IMR-90 (cell line): ENCODE measurements around the gene VDAC1. TPM values are rescaled to one million over a fixed set of nuclear protein-coding genes. Genes with fewer than 3 reads are reported as not detected.

Source experiments
- ATAC-seq: fragments of 200-7000 bp; cut with Tn5 transposase; 2 replicates; pipeline ENCODE4 v1.9.1; 2020; ENCODE audit warnings: low read depth, mild to moderate bottlenecking, moderate library complexity
- BruUV-seq: library from RNA; stranded (reverse); fragments of 400-500 nt; replicated peaks from 2 replicates; lab custom pipeline; 2021; lab: Mats Ljungman, UMichigan
- CTCF ChIA-PET: fragments of 300-600 bp; formaldehyde crosslinking; extraction: SDS; loops from one replicate; lab custom pipeline; 2021; ENCODE audit warnings: antibody characterized with exemption; lab: Yijun Ruan, JAX
- POLR2A ChIA-PET: fragments of 300-600 bp; sonication (Branson Sonifier 250); formaldehyde crosslinking; loops from one replicate; lab custom pipeline; 2022; ENCODE audit warnings: antibody characterized with exemption; ENCODE audit not compliant: unreplicated experiment; lab: Charles Lee
- DNase-seq: peaks from one replicate; pipeline ENCODE4 v3.0.0; 2013
- H2AFZ ChIP-seq: replicated peaks from 2 replicates; pipeline ENCODE3; 2013; ENCODE audit warnings: low read length, mild to moderate bottlenecking; ENCODE audit not compliant: poor library complexity
- H2AK5ac ChIP-seq: 2 replicates; pipeline ENCODE4 v1.6.1; 2013; ENCODE audit warnings: low read depth, low read length, inconsistent platforms
- H2AK9ac ChIP-seq: replicated peaks from 2 replicates; pipeline ENCODE3; 2013; ENCODE audit warnings: mild to moderate bottlenecking, low read depth, low read length, moderate library complexity; ENCODE audit not compliant: poor library complexity
- H2BK120ac ChIP-seq: 2 replicates; pipeline ENCODE4 v1.6.1; 2013; ENCODE audit warnings: low read depth, low read length, inconsistent platforms
- H2BK15ac ChIP-seq: 3 replicates; pipeline ENCODE4 v1.6.1; 2013; ENCODE audit warnings: low read depth, low read length, inconsistent platforms
- H2BK20ac ChIP-seq: 2 replicates; pipeline ENCODE4 v1.6.1; 2013; ENCODE audit warnings: low read depth, mild to moderate bottlenecking, inconsistent platforms, low read length, moderate library complexity
- H2BK5ac ChIP-seq: 2 replicates; pipeline ENCODE4 v1.6.1; 2013; ENCODE audit warnings: mild to moderate bottlenecking, low read depth, low read length, inconsistent platforms; ENCODE audit not compliant: poor library complexity, severe bottlenecking
- H3K14ac ChIP-seq: replicated peaks from 2 replicates; pipeline ENCODE4 v1.6.1; 2013; ENCODE audit warnings: low read depth, low read length, inconsistent platforms
- H3K18ac ChIP-seq: 2 replicates; pipeline ENCODE4 v1.6.1; 2013; ENCODE audit warnings: low read depth, low read length, control low read depth
- H3K23ac ChIP-seq: 2 replicates; pipeline ENCODE4 v1.6.1; 2013; ENCODE audit warnings: low read depth, low read length, inconsistent platforms
- H3K27ac ChIP-seq: 2 replicates; pipeline ENCODE4 v1.5.1; 2013; ENCODE audit warnings: mild to moderate bottlenecking, control low read depth, low read length; ENCODE audit not compliant: insufficient read depth
- H3K27me3 ChIP-seq: 2 replicates; pipeline ENCODE4 v1.6.1; 2013; ENCODE audit warnings: low read length; ENCODE audit not compliant: control insufficient read depth, insufficient read depth
- H3K36me3 ChIP-seq: 2 replicates; pipeline ENCODE4 v1.6.1; 2013; ENCODE audit warnings: low read length, mixed read lengths; ENCODE audit not compliant: control insufficient read depth, insufficient read depth
- H3K4ac ChIP-seq: 2 replicates; pipeline ENCODE4 v1.6.1; 2013; ENCODE audit warnings: low read depth, low read length, inconsistent platforms
- H3K4me1 ChIP-seq: 2 replicates; pipeline ENCODE4 v1.6.1; 2013; ENCODE audit warnings: low read length, mixed read lengths; ENCODE audit not compliant: control insufficient read depth, insufficient read depth
- H3K4me2 ChIP-seq: 2 replicates; pipeline ENCODE4 v1.6.1; 2013; ENCODE audit warnings: low read depth, mild to moderate bottlenecking, control low read depth, low read length, moderate library complexity
- H3K4me3 ChIP-seq: 2 replicates; pipeline ENCODE4 v1.5.1; 2013; ENCODE audit warnings: low read depth, mild to moderate bottlenecking, control low read depth, low read length, moderate library complexity; ENCODE audit not compliant: insufficient read depth
- H3K56ac ChIP-seq: 2 replicates; pipeline ENCODE4 v1.6.1; 2013; ENCODE audit warnings: low read length, inconsistent platforms; ENCODE audit not compliant: insufficient read depth; ENCODE audit errors: extremely low read depth
- H3K79me1 ChIP-seq, 2 experiments: 2 replicates each; pipeline ENCODE4 v1.6.1; 2013; ENCODE audit warnings: low read length in 2 of 2, inconsistent platforms in 1 of 2, low read depth in 1 of 2
- H3K9ac ChIP-seq: 2 replicates; pipeline ENCODE4 v1.6.1; 2013; ENCODE audit warnings: low read depth, low read length, control low read depth
- H3K9me1 ChIP-seq: 2 replicates; pipeline ENCODE4 v1.6.1; 2013; ENCODE audit warnings: low read length, inconsistent platforms; ENCODE audit not compliant: insufficient read depth
- H3K9me3 ChIP-seq: 2 replicates; pipeline ENCODE4 v1.6.1; 2013; ENCODE audit warnings: low read length; ENCODE audit not compliant: control insufficient read depth, insufficient read depth
- H4K20me1 ChIP-seq: 2 replicates; pipeline ENCODE4 v1.6.1; 2013; ENCODE audit warnings: low read length, inconsistent platforms; ENCODE audit not compliant: insufficient read depth
- H4K5ac ChIP-seq: 2 replicates; pipeline ENCODE4 v1.6.1; 2013; ENCODE audit warnings: mild to moderate bottlenecking, low read depth, low read length, control low read depth
- H4K8ac ChIP-seq, 2 experiments: 2 replicates each; pipeline ENCODE4 v1.6.1; 2013; ENCODE audit warnings: low read depth in 2 of 2, low read length in 2 of 2, control low read depth in 1 of 2, inconsistent platforms in 1 of 2
- H4K91ac ChIP-seq: 2 replicates; pipeline ENCODE4 v1.6.1; 2013; ENCODE audit warnings: low read depth, low read length, inconsistent platforms; ENCODE audit not compliant: insufficient read depth
- MAZ ChIP-seq: IDR thresholded peaks from 2 replicates; pipeline ENCODE4 v1.6.1; 2012; ENCODE audit warnings: low read depth, mild to moderate bottlenecking, low read length, improper control_type of control experiment, moderate library complexity, borderline replicate concordance
- USF2 ChIP-seq: fragments of 150-350 bp; IDR thresholded peaks from 2 replicates; pipeline ENCODE4 v1.6.1; 2017; ENCODE audit warnings: mild to moderate bottlenecking, antibody characterized with exemption, low read length, low read depth
- WGBS, 2 experiments: methylation state at CpG; one replicate each; pipeline versions ENCODE4 v1.1.5 to v1.1.7; 2013; ENCODE audit warnings: missing lambda C conversion rate in 2 of 2; ENCODE audit not compliant: insufficient read length in 1 of 2; ENCODE audit errors: extremely low coverage in 2 of 2; 5-methylcytosine and 5-hydroxymethylcytosine counted together
- dilution Hi-C: fragments of 300-500 bp; cut with HindIII; formaldehyde crosslinking; loops from one replicate; pipeline ENCODE4 v1.14.3; 2018; ENCODE audit warnings: low sequenced_read_pairs; ENCODE audit not compliant: unreplicated experiment
- in situ Hi-C: fragments of 300-500 bp; cut with MboI; formaldehyde crosslinking; loops from 3 replicates; pipeline ENCODE4 v1.14.3; 2019; ENCODE audit warnings: low sequenced_read_pairs, inconsistent platforms, mixed read lengths
- intact Hi-C: fragments of 100-400 bp; cut with micrococcal nuclease; formaldehyde crosslinking; loops from 2 replicates; pipeline ENCODE4 v1.10.0; 2022
- polyA plus RNA-seq, 3 experiments: library from polyadenylated mRNA; depleted of rRNA; stranded (reverse); fragments of >200 nt; gene quantifications; 2 replicates each; pipeline ENCODE4 v1.2.3, GENCODE V29; 2012; ENCODE audit warnings: low replicate concordance in 1 of 3
- total RNA-seq: library from RNA; depleted of rRNA; stranded (reverse); fragments of >200 nt; gene quantifications from 2 replicates; pipeline ENCODE4 v1.2.3, GENCODE V29; 2012

VDAC1 gene
- total and polyA plus RNA-seq, 2 of the 4 experiments (the other 2 are of a cell fraction), result 289 to 365 TPM

- ChIA-PET POLR2A (no interaction called here), CTCF (no interaction called here)
- Histone ChIP-seq H3K23ac (0 out of 2 replicates have a peak overlapping the region, but pooled peaks have one; percentile 80), H3K9me3 (peaks cover 2% of the 10 kb centered on the region; the same call in 1 of the 2 replicates), H3K4me2 (peak overlapping the region; percentile 92), H3K36me3 (peaks cover 5% of the 10 kb centered on the region), H3K27ac (peak overlapping the region; percentile 92), H3K27me3 (no peaks in the 10 kb centered on the region), H4K5ac (no peak overlapping the region), H2AFZ (peak overlapping the region; percentile 96), H2BK20ac (no peak overlapping the region), H3K4ac (peak overlapping the region; percentile 88), H3K9me1 (peaks cover 4% of the 10 kb centered on the region; the same call in 1 of the 2 replicates), H4K91ac (peak overlapping the region; percentile 54), H2BK5ac (peak overlapping the region; percentile 84), H3K4me3 (peak overlapping the region; percentile 83), H3K4me1 (peaks cover 11% of the 10 kb centered on the region), H3K79me1 (peaks cover 10 to 39% of the 10 kb centered on the region in 2 experiments), H3K14ac (peak overlapping the region; percentile 70), H2AK5ac (peak overlapping the region; percentile 20), H3K9ac (peak overlapping the region; percentile 89), H3K56ac (peak overlapping the region; percentile 68), H4K20me1 (peaks cover 10% of the 10 kb centered on the region; the same call in 1 of the 2 replicates), H2BK120ac (peak overlapping the region; percentile 73; the same call in 1 of the 2 replicates), H4K8ac (peak overlapping the region; percentile 50 to 93; a peak in 3 of 4 replicates), H2AK9ac (peak overlapping the region; percentile 98), H3K18ac (no peak overlapping the region; the same call in 1 of the 2 replicates), H2BK15ac (no peak overlapping the region)
- 0 out of 2 replicates have a peak, but pooled peaks have one; percentile 2 for TF ChIP-seq MAZ
- no peak for TF ChIP-seq USF2
- no TSS peak for BruUV-seq
- in situ Hi-C loops (no loop called here), dilution Hi-C loops (no loop called here), intact Hi-C loops (no loop called here)
- WGBS, 2 experiments, result 0% methylated on average over 7 of the region's 12 CpGs; no CpG with 5 or more reads in 1 of the 2 experiments
- ATAC-seq, result peak; percentile 33
- DNase-seq, result peak; percentile 59
Observed at GRCh38 chr5:133967698-133968203, 37.0 kb downstream of the VDAC1 start.
